ENCODE results near the gene AFP. TPM values are rescaled to one million over a fixed set of nuclear protein-coding genes. Genes with fewer than 3 reads are reported as not detected.

The AFP gene
- total RNA-seq, 1 donor from 2014 or later, result 11.3 TPM

DNA sequence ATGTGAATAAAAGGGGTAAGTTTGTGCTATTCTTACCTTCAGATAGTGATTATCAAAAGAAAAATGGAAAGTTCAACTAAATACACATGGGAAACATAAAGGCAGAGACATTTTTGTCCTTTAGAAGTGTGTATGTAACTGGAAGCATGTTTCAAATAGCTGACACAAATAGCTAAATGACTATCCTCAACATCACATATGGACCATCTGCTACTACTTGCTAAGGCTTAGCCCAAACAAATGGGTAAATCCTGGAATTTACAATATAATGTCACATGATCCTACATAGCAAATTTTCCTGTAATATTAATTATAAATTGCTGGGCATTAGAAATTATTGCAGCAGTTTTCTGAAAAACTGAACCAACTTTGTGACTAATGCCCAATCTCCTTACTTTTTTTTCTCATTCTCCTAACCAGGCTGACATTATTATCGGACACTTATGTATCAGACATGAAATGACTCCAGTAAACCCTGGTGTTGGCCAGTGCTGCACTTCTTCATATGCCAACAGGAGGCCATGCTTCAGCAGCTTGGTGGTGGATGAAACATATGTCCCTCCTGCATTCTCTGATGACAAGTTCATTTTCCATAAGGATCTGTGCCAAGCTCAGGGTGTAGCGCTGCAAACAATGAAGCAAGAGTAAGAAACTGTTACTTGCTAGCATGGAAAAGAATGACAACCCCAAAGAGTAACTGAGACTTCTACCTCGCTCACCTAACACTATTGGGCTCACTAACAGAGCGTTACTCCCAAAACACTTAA, 16.1 kb downstream of the AFP start:
- no peaks in the 10 kb centered on the region for H3K27me3 Mint-ChIP-seq (ENCODE audit: low read depth, unreplicated experiment)
- Histone ChIP-seq H3K79me2 (ENCODE audit: insufficient read depth, low read length) (no peaks in the 10 kb centered on the region), H3K9me3 (ENCODE audit: insufficient read depth, low read depth, low read length) (no peaks in the 10 kb centered on the region), H3K4me2 (ENCODE audit: low read length) (no peak overlapping the region), H3K4me3 (ENCODE audit: insufficient read depth, low read depth, low read length) (no peak overlapping the region), H3K4me1 (ENCODE audit: insufficient read depth, low read length) (peaks cover 22% of the 10 kb centered on the region), H2AFZ (ENCODE audit: low read depth, low read length) (no peak overlapping the region), H3K9ac (ENCODE audit: low read length) (no peak overlapping the region), H3K27me3 (ENCODE audit: insufficient read depth, low read length) (no peaks in the 10 kb centered on the region), H4K20me1 (ENCODE audit: insufficient read depth, low read length) (no peaks in the 10 kb centered on the region), H3K27ac (ENCODE audit: low read depth, low read length) (peak overlapping the region; percentile 97), H3K36me3 (ENCODE audit: insufficient read depth, low read length) (no peaks in the 10 kb centered on the region)
- H3K27ac Mint-ChIP-seq (ENCODE audit: unreplicated experiment), result peak overlapping the region; percentile 97
- TF ChIP-seq, protein P1, sequence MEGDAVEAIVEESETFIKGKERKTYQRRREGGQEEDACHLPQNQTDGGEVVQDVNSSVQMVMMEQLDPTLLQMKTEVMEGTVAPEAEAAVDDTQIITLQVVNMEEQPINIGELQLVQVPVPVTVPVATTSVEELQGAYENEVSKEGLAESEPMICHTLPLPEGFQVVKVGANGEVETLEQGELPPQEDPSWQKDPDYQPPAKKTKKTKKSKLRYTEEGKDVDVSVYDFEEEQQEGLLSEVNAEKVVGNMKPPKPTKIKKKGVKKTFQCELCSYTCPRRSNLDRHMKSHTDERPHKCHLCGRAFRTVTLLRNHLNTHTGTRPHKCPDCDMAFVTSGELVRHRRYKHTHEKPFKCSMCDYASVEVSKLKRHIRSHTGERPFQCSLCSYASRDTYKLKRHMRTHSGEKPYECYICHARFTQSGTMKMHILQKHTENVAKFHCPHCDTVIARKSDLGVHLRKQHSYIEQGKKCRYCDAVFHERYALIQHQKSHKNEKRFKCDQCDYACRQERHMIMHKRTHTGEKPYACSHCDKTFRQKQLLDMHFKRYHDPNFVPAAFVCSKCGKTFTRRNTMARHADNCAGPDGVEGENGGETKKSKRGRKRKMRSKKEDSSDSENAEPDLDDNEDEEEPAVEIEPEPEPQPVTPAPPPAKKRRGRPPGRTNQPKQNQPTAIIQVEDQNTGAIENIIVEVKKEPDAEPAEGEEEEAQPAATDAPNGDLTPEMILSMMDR (IDR thresholded peaks at IDR 0.05; ENCODE audit: insufficient read depth, low read depth, low read length), result no peak
- TF ChIP-seq EZH2 (IDR thresholded peaks at IDR 0.05; ENCODE audit: insufficient read depth, low read length), result no peak
- DNase-seq (ENCODE audit: low read depth), result no peak
- H3K4me3 Mint-ChIP-seq (ENCODE audit: unreplicated experiment), result no peak overlapping the region
- H3K4me1 Mint-ChIP-seq (ENCODE audit: low read depth, unreplicated experiment), result peaks cover 40% of the 10 kb centered on the region
- no peak for FAIRE-seq
- peaks cover 3% of the 10 kb centered on the region for H3K9me3 Mint-ChIP-seq (ENCODE audit: unreplicated experiment)
- no peaks in the 10 kb centered on the region for H3K36me3 Mint-ChIP-seq (ENCODE audit: low read depth, unreplicated experiment)

DNA sequence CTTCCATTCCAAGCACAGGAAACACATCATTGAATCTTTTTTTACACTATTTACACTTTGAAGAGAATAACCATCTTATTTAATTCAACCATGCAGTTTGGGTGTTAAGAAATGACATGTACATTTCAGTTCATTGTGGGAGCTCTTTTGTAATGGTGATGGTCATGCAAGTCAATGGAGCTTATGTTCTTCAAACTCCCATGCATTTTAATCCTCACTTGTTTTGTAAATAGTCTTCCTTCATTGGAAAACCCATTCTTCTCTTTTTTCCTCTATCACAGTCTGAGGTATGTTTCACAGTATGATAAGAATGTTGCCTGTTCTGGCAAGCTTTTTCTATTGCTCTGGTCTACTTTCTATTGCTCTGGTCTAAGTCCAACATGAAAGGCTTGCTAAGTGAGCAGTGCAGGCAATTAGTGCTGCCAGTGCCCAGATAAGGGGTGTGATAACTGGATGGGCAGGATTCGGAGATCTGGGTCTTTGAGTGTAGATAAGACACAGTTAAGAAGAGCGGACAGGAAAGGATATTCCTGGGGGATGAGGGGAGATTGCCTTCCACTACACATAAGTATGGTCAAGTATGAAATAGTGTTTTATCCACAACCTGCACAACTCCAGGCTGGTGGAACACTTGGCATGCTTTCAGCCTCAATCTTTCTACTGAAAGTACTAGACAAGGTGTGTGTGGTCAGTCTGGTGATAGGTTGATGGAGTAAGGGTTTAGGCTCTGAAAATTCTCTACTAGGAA, 17.1 kb downstream of the AFP start:
- no peaks in the 10 kb centered on the region for H3K36me3 ChIP-seq (ENCODE audit: insufficient read depth, low read length)
- no peak overlapping the region for H3K9ac ChIP-seq (ENCODE audit: low read length)
- FAIRE-seq (no peak), DNase-seq (ENCODE audit: low read depth) (peak; percentile 32)
- H3K9me3 Mint-ChIP-seq (ENCODE audit: unreplicated experiment), result peaks cover 3% of the 10 kb centered on the region
- H3K4me3 ChIP-seq (ENCODE audit: insufficient read depth, low read depth, low read length), result no peak overlapping the region
- H3K9me3 ChIP-seq (ENCODE audit: insufficient read depth, low read depth, low read length), result no peaks in the 10 kb centered on the region
- H3K4me2 ChIP-seq (ENCODE audit: low read length), result no peak overlapping the region
- no peak overlapping the region for H3K27ac ChIP-seq (ENCODE audit: low read depth, low read length)
- no peaks in the 10 kb centered on the region for H3K79me2 ChIP-seq (ENCODE audit: insufficient read depth, low read length)
- no peak for TF ChIP-seq EZH2 (IDR thresholded peaks at IDR 0.05; ENCODE audit: insufficient read depth, low read length)
- TF ChIP-seq, protein P1 (IDR thresholded peaks at IDR 0.05; ENCODE audit: insufficient read depth, low read depth, low read length), result no peak
- H3K27ac Mint-ChIP-seq (ENCODE audit: unreplicated experiment), result no peak overlapping the region
- H3K27me3 ChIP-seq (ENCODE audit: insufficient read depth, low read length), result no peaks in the 10 kb centered on the region
- peaks cover 18% of the 10 kb centered on the region for H3K4me1 ChIP-seq (ENCODE audit: insufficient read depth, low read length)
- H3K4me3 Mint-ChIP-seq (ENCODE audit: unreplicated experiment), result no peak overlapping the region
- no peaks in the 10 kb centered on the region for H3K27me3 Mint-ChIP-seq (ENCODE audit: low read depth, unreplicated experiment)
- peaks cover 38% of the 10 kb centered on the region for H3K4me1 Mint-ChIP-seq (ENCODE audit: low read depth, unreplicated experiment)
- H4K20me1 ChIP-seq (ENCODE audit: insufficient read depth, low read length), result no peaks in the 10 kb centered on the region
- no peak overlapping the region for H2AFZ ChIP-seq (ENCODE audit: low read depth, low read length)
- no peaks in the 10 kb centered on the region for H3K36me3 Mint-ChIP-seq (ENCODE audit: low read depth, unreplicated experiment)

DNA sequence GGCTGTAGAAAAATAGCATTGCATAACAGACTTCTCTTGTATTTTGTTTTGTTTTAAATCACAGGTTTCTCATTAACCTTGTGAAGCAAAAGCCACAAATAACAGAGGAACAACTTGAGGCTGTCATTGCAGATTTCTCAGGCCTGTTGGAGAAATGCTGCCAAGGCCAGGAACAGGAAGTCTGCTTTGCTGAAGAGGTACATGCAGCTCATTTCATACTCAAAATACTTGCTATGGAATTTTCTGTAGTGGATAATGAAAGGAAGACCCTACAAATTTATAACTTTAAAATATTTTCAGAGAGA, 17.6 kb downstream of the AFP start:
- Mint-ChIP-seq H3K9me3 (ENCODE audit: unreplicated experiment) (peaks cover 3% of the 10 kb centered on the region), H3K4me3 (ENCODE audit: unreplicated experiment) (no peak overlapping the region), H3K36me3 (ENCODE audit: low read depth, unreplicated experiment) (no peaks in the 10 kb centered on the region), H3K4me1 (ENCODE audit: low read depth, unreplicated experiment) (peaks cover 37% of the 10 kb centered on the region), H3K27me3 (ENCODE audit: low read depth, unreplicated experiment) (no peaks in the 10 kb centered on the region), H3K27ac (ENCODE audit: unreplicated experiment) (no peak overlapping the region)
- DNase-seq (ENCODE audit: low read depth) (peak; percentile 23), FAIRE-seq (no peak)
- Histone ChIP-seq H3K4me1 (ENCODE audit: insufficient read depth, low read length) (peaks cover 18% of the 10 kb centered on the region), H3K4me2 (ENCODE audit: low read length) (no peak overlapping the region), H2AFZ (ENCODE audit: low read depth, low read length) (no peak overlapping the region), H3K9me3 (ENCODE audit: insufficient read depth, low read depth, low read length) (no peaks in the 10 kb centered on the region), H3K27ac (ENCODE audit: low read depth, low read length) (no peak overlapping the region), H4K20me1 (ENCODE audit: insufficient read depth, low read length) (no peaks in the 10 kb centered on the region), H3K79me2 (ENCODE audit: insufficient read depth, low read length) (no peaks in the 10 kb centered on the region), H3K9ac (ENCODE audit: low read length) (no peak overlapping the region), H3K36me3 (ENCODE audit: insufficient read depth, low read length) (no peaks in the 10 kb centered on the region), H3K4me3 (ENCODE audit: insufficient read depth, low read depth, low read length) (no peak overlapping the region), H3K27me3 (ENCODE audit: insufficient read depth, low read length) (no peaks in the 10 kb centered on the region)
- no peak for TF ChIP-seq EZH2 (IDR thresholded peaks at IDR 0.05; ENCODE audit: insufficient read depth, low read length)
- TF ChIP-seq, protein P1 (IDR thresholded peaks at IDR 0.05; ENCODE audit: insufficient read depth, low read depth, low read length), result no peak
